ENCODE measurements around the gene SEMA3C. TPM values are rescaled to one million over a fixed set of nuclear protein-coding genes. Genes with fewer than 3 reads are reported as not detected.

Gene SEMA3C
- 37.2 TPM for total RNA-seq
- long read RNA-seq, full-length matches to known transcripts: 56 of 72 reads
- long read RNA-seq, partial matches to known transcripts: 3 of 72 reads
- long read RNA-seq, other reads (novel, unspliced or antisense): 13 of 72 reads

DNA sequence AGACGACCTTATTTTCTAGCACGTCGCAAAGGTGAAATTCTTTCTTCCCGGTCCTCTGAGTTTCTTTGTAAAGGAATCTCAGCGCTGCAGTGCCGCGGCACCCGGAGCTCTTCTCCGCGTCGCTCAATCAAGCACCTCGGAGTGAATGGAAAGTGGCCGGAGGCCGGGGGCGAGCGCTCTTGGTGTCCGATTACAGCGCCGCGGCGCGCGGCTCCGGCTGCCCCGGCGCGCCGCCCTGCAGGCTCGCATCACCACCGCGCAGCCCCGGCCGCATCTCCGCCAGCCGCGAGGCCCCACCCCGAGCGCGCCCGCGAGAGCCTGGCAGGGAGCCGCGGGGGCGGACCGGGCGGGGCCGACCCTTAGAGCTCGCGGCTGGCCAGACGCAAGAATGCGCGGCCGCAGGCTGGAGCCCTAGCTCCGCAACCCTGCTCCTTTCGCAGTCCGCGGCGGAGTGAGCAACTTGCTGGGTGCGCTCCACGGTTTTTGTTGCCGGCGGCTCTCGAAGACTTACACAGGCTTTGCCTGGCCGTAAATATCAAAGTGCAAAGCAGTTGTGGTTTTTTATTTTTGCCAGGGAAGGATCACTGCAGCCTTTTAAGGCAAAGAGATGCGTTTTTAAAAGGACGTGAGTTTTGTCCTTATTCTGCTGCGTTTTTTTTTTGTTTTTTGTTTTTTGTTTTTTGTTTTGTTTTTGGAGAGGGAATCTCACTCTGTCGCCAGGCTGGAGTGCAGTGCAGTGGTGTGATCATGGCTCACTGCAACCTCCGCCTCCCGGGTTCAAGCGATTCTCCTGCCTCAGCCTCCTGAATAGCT is at the start of gene SEMA3C:
SEMA3C (minus strand) TSS at position 143 of the 813 bp plus-strand sequence. CDS start 2,270 bp downstream, outside the sequence.
- intact Hi-C loops (cut with DNase I): no loop called here
- H3K9me3 ChIP-seq: no peaks in the 10 kb centered on the region
- ATAC-seq (peak; percentile 99), DNase-seq (peak; percentile 95)
- peak within 1 kb of the TSS; percentile 62 for H3K4me3 ChIP-seq
- peaks cover 5% of the 10 kb centered on the region for H3K4me1 ChIP-seq
- H3K27me3 ChIP-seq: no peaks in the 10 kb centered on the region
- H3K27ac ChIP-seq: peak within 1 kb of the TSS; percentile 67
- TF ChIP-seq, protein P1, sequence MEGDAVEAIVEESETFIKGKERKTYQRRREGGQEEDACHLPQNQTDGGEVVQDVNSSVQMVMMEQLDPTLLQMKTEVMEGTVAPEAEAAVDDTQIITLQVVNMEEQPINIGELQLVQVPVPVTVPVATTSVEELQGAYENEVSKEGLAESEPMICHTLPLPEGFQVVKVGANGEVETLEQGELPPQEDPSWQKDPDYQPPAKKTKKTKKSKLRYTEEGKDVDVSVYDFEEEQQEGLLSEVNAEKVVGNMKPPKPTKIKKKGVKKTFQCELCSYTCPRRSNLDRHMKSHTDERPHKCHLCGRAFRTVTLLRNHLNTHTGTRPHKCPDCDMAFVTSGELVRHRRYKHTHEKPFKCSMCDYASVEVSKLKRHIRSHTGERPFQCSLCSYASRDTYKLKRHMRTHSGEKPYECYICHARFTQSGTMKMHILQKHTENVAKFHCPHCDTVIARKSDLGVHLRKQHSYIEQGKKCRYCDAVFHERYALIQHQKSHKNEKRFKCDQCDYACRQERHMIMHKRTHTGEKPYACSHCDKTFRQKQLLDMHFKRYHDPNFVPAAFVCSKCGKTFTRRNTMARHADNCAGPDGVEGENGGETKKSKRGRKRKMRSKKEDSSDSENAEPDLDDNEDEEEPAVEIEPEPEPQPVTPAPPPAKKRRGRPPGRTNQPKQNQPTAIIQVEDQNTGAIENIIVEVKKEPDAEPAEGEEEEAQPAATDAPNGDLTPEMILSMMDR (IDR thresholded peaks at IDR 0.05): no peak
- no peaks in the 10 kb centered on the region for H3K36me3 ChIP-seq

DNA sequence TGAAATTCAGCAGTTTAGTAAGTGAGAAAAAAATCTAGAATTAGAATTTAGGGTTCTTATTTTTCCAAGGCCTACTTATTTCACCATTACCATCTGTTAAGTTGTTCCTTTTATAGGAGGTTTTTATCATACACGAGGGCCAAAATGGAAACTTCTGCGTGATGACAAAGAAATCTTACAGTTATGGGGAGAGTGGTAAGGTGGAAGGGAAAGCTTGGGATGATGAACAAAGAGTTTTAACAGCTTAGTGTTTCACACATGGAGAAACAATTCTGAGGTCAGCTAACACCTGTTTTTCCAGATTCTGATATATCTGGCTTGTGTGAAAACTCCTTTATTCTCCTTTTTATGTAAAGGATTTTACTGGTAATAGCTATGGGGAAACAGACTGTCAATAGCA is 49.8 kb upstream of the SEMA3C start:
- intact Hi-C loops (cut with DNase I): no loop called here
- Histone ChIP-seq H3K27me3 (no peaks in the 10 kb centered on the region), H3K9me3 (no peaks in the 10 kb centered on the region), H3K4me1 (no peaks in the 10 kb centered on the region), H3K4me3 (no peak overlapping the region), H3K36me3 (no peaks in the 10 kb centered on the region), H3K27ac (no peak overlapping the region)
- DNase-seq: no peak
- ATAC-seq: no peak
- TF ChIP-seq, protein P1 (IDR thresholded peaks at IDR 0.05): no peak

DNA sequence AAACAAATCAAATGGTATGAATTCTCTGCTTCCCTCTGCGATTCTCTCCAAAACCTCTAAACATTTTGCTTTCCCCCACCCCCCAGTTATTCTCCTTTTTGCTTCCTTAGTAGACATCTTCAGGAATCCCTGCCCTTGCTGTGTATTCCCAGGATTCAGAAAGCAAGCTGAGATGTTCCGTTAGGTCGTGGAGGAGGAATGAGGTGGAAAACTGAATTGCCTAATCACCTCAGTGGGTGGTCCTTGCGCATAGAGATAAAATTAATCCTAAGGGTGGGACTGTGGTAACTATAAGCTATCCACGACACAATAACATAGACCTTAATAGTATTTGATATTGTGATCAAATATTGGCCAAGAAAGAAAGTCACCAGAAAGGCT is 49.1 kb upstream of the SEMA3C start:
- Histone ChIP-seq H3K36me3 (no peaks in the 10 kb centered on the region), H3K4me3 (no peak overlapping the region), H3K27ac (no peak overlapping the region), H3K4me1 (no peaks in the 10 kb centered on the region), H3K9me3 (no peaks in the 10 kb centered on the region), H3K27me3 (no peaks in the 10 kb centered on the region)
- no peak for DNase-seq
- intact Hi-C loops (cut with DNase I): no loop called here
- no peak for ATAC-seq
- TF ChIP-seq, protein P1 (IDR thresholded peaks at IDR 0.05): no peak

DNA sequence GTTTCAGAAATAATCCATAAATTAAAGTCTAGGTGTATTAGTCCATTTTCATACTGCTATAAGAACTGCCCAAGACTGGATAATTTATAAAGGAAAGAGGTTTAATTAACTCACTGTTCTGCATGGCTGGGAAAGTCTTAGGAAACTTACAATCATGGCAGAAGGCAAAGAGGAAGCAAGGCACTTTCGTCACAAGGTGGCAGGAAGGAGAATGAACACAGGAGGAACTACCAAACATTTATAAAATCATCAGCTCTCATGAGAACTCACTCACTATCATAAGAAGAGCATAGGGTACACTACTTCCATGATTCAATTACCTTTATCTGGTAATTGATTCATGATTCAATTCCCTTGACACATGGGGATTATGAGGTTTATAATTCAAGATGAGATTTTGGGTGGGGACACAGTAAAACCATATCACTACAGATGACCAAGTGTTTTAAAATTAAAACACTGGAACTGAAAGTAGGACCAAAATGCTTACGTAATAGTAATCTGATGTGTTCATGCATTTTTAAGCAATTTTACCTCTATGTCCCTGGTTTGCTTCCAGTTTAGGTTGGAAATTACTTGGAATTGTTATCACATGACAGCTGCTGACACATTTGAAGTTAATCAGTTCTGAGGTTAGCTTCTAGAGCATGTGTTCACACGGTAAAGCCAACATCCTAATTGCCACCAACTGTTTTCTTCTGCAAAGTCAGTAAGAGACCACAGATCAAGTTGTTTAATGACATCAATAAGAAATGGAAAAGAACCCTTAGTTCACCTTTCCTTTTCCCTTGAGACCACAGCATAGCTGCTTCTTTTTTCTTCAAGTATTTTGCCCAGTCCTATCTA is 48.4 kb upstream of the SEMA3C start:
- intact Hi-C loops (cut with DNase I): no loop called here
- no peak for ATAC-seq
- TF ChIP-seq, protein P1 (IDR thresholded peaks at IDR 0.05): no peak

DNA sequence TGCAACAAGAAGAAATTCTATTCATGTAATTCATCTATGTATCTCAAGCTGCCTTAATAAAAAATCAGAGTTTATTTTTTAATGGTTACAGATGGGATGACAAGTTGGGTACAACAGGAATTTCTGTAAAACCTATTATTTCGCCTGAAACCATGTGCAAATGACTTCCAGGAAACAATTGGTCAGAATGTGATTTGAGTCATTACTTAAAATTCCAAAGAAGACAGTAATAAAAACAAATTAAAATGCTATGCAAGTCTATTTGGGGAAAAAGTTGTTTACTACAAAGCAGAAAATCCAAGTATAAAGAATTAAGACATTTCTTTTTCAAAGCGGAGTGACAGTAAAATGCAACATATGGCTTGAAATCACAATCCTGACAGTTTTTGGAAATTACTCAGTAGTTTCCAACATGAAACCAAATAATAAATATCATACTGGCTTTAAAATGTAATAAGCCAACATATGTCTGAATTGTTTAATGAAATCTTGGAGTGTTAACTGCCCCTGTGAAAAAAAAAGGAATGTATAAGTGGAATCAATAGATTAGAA is 41.5 kb upstream of the SEMA3C start:
- H3K27ac ChIP-seq: no peak overlapping the region
- H3K4me1 ChIP-seq: no peaks in the 10 kb centered on the region
- no peaks in the 10 kb centered on the region for H3K9me3 ChIP-seq
- no peaks in the 10 kb centered on the region for H3K27me3 ChIP-seq
- ATAC-seq: no peak
- no peak for DNase-seq
- intact Hi-C loops (cut with DNase I): no loop called here
- TF ChIP-seq, protein P1 (IDR thresholded peaks at IDR 0.05): no peak
- no peaks in the 10 kb centered on the region for H3K36me3 ChIP-seq
- no peak overlapping the region for H3K4me3 ChIP-seq

More for the DNA sequence above, 48.4 kb upstream of the SEMA3C start:
- Histone ChIP-seq H3K9me3 (no peaks in the 10 kb centered on the region), H3K4me1 (no peaks in the 10 kb centered on the region), H3K36me3 (no peaks in the 10 kb centered on the region), H3K4me3 (no peak overlapping the region), H3K27me3 (no peaks in the 10 kb centered on the region), H3K27ac (no peak overlapping the region)
- no peak for DNase-seq

Measured in upper lobe of right lung (tissue), 1 donor.